GM12878 (cell line): ENCODE data around the gene DENND1A. TPM values are rescaled to one million over a fixed set of nuclear protein-coding genes. Genes with fewer than 3 reads are reported as not detected.

Experiments
- ATAC-seq: fragments of 200-7000 bp; cut with Tn5 transposase; 3 replicates; pipeline ENCODE4 v1.9.1; 2020; ENCODE audit warnings: mild to moderate bottlenecking, moderate library complexity
- BruUV-seq: library from RNA; stranded (reverse); fragments of 400-500 nt; replicated peaks from 2 replicates; lab custom pipeline; 2021; lab: Mats Ljungman, UMichigan
- CTCF ChIA-PET: fragments of 300-600 bp; sonication (Branson Sonifier 250); formaldehyde crosslinking; extraction: SDS; loops from one replicate; lab custom pipeline; 2021; ENCODE audit warnings: inconsistent platforms; lab: Yijun Ruan, JAX
- POLR2A ChIA-PET: fragments of 350-600 bp; formaldehyde crosslinking; extraction: SDS; loops from one replicate; lab custom pipeline; 2021; ENCODE audit warnings: inconsistent platforms; lab: Charles Lee
- RAD21 ChIA-PET: fragments of 300-600 bp; sonication (Branson Sonifier 250); formaldehyde crosslinking; loops from one replicate; lab custom pipeline; 2023; ENCODE audit warnings: antibody characterized with exemption; ENCODE audit not compliant: unreplicated experiment; lab: Charles Lee
- SMC1A ChIA-PET: fragments of 300-600 bp; sonication (Branson Sonifier 250); formaldehyde crosslinking; loops from one replicate; lab custom pipeline; 2023; ENCODE audit not compliant: unreplicated experiment, uncharacterized antibody; lab: Charles Lee
- DNase-seq: peaks from one replicate; pipeline ENCODE4 v3.0.0-alpha.2; 2011; ENCODE audit warnings: low read depth, low spot score
- FAIRE-seq: peaks from 3 replicates; lab custom pipeline; 2011; peaks lifted over from hg19 to GRCh38; lab: Jason Lieb, UNC
- H2AFZ ChIP-seq: 2 replicates; pipeline ENCODE4 v1.6.0; 2011; ENCODE audit warnings: low read depth, low read length, control low read depth; ENCODE audit not compliant: control insufficient read depth
- H3K27ac ChIP-seq: 2 replicates; pipeline ENCODE4 v1.5.1; 2011; ENCODE audit warnings: control low read depth; ENCODE audit not compliant: control insufficient read depth, insufficient read depth
- H3K27me3 ChIP-seq, 2 experiments: replicated peaks in 1 of 2; 2 replicates each; pipeline versions ENCODE4 v1.6.0 to v1.6.1; 2011; ENCODE audit warnings: low read length in 1 of 2; ENCODE audit not compliant: control insufficient read depth in 2 of 2, insufficient read depth in 2 of 2
- H3K36me3 ChIP-seq, 2 experiments: 2 replicates each; pipeline ENCODE4 v1.5.1; 2011; ENCODE audit warnings: low read length in 1 of 2; ENCODE audit not compliant: control insufficient read depth in 2 of 2, insufficient read depth in 2 of 2
- H3K4me1 ChIP-seq: 2 replicates; pipeline ENCODE4 v1.6.1; 2011; ENCODE audit warnings: mild to moderate bottlenecking, low read length, moderate library complexity, mixed read lengths; ENCODE audit not compliant: control insufficient read depth, insufficient read depth
- H3K4me2 ChIP-seq: 2 replicates; pipeline ENCODE4 v1.6.0; 2011; ENCODE audit warnings: control low read depth; ENCODE audit not compliant: control insufficient read depth, insufficient read depth
- H3K4me3 ChIP-seq: fragments of 200-600 bp; sonication (generic); 2 replicates; pipeline ENCODE4 v1.5.1; 2016
- H3K79me2 ChIP-seq: 2 replicates; pipeline ENCODE4 v1.6.0; 2011; ENCODE audit warnings: low read length; ENCODE audit not compliant: control insufficient read depth, insufficient read depth
- H3K9ac ChIP-seq: 2 replicates; pipeline ENCODE4 v1.8.0; 2011; ENCODE audit warnings: low read length, control low read depth, mixed read lengths; ENCODE audit not compliant: control insufficient read depth, insufficient read depth
- H3K9me3 ChIP-seq: replicated peaks from 3 replicates; pipeline ENCODE4 v1.5.1; 2011; ENCODE audit warnings: mild to moderate bottlenecking, low read length; ENCODE audit not compliant: control insufficient read depth, insufficient read depth
- H4K20me1 ChIP-seq: 2 replicates; pipeline ENCODE4 v1.6.0; 2011; ENCODE audit not compliant: control insufficient read depth, insufficient read depth
- CBFB ChIP-seq: IDR thresholded peaks from 2 replicates; pipeline ENCODE4 v1.6.1; 2016; ENCODE audit warnings: antibody characterized with exemption, low read depth
- PML ChIP-seq: IDR thresholded peaks from 2 replicates; pipeline ENCODE4 v1.6.1; 2012; ENCODE audit warnings: low read length, inconsistent platforms
- REST ChIP-seq: IDR thresholded peaks from 2 replicates; pipeline ENCODE4 v1.6.1; 2012; ENCODE audit warnings: mild to moderate bottlenecking, low read depth, low read length
- TCF7 ChIP-seq: IDR thresholded peaks from 2 replicates; pipeline ENCODE4 v1.6.1; 2014; ENCODE audit warnings: antibody characterized with exemption, borderline replicate concordance
- WGBS: methylation state at CpG from one replicate; pipeline ENCODE4 v1.1.6; 2016; ENCODE audit warnings: low lambda C conversion rate; ENCODE audit not compliant: insufficient replicate concordance, insufficient coverage; ENCODE audit errors: missing lambda C conversion rate; 5-methylcytosine and 5-hydroxymethylcytosine counted together
- in situ Hi-C: fragments of 300-500 bp; cut with MboI; formaldehyde crosslinking; loops from 9 replicates; pipeline ENCODE4 v1.14.3; 2018; ENCODE audit warnings: mixed read lengths
- intact Hi-C: fragments of 100-400 bp; cut with micrococcal nuclease; formaldehyde crosslinking; loops from one replicate; pipeline ENCODE4 v1.14.2; 2022; ENCODE audit not compliant: unreplicated experiment
- polyA plus RNA-seq, 11 experiments: library from polyadenylated mRNA; depleted of rRNA in 4 of 11; unstranded in 6 of 11; stranded (reverse) in 5 of 11; fragments of >200 nt; fragmentation: Nextera tagmentation in 4 of 11; fragmentation: Illumina TruSeq in 1 of 11; extraction: Ambion mirVana in 4 of 11; extraction: Trizol in 1 of 11; gene quantifications; 1 replicate in 1 of 11; 2 replicates in 10 of 11; pipeline versions ENCODE4 v1.2.1 to v1.2.3, GENCODE V29; 2011 to 2016; ENCODE audit warnings: inconsistent platforms in 2 of 11, missing spikeins in 2 of 11, low read depth in 1 of 11
- total RNA-seq, 4 experiments: library from RNA; depleted of rRNA in 3 of 4; stranded (reverse); fragments of >200 nt in 3 of 4; fragmentation: Illumina TruSeq in 1 of 4; extraction: Trizol in 1 of 4; gene quantifications; 2 replicates each; pipeline versions ENCODE4 v1.2.1 to v1.2.3, GENCODE V29; 2013 to 2021
- TF ChIP-seq, protein P1 (sequence below): IDR thresholded peaks from 2 replicates; pipeline ENCODE4 v1.6.1; 2012; ENCODE audit warnings: low read depth, low read length, improper control_type of control experiment

DENND1A gene
- total and polyA plus RNA-seq, 10 of the 15 experiments (the other 5 are each of a cell fraction or from before 2014, with no cell fraction given) = 14.1 to 48.6 (median 35.2) TPM

DNA sequence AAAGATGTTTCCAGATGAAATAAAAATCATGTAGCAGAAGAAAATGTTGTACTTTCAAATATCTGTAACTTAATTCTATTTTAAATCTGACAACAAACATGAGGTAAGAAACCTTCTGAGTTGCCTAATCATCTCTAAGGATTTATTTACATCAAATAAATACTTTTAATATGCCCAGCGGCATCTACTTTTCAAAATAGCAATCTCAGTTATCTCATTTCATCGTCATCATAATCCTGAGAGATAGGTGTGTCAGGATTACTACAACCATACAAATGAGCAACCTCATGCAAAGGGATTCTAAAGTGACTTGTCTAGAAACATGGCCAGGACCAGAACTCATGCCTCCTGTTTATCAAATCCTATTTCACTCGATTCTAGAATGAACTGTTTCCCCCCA lies 49.5 kb downstream of the DENND1A start (continued):
- TF ChIP-seq REST = no peak
- TF ChIP-seq TCF7 = no peak

DNA sequence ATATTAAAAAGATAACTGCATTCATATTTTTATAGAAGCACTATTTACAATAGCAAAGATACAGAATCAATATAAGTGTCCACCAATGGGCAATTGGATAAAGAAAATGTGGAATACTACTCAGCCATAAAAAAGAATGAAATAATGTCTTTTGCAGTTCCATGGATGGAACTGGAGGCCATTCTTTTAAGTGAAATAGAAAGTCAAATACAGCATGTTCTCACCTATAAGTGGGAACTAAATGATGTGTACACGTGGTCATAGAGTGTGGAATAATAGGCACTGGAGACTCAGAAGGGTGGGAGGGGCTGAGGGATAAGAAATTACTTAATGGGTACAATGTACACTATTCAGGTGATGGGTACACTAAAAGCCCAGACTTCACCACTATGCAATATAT lies 53.2 kb downstream of the DENND1A start:
- Histone ChIP-seq H3K27me3 (no peaks in the 10 kb centered on the region), H3K4me1 (peaks cover 3% of the 10 kb centered on the region), H3K9ac (no peak overlapping the region), H3K27ac (no peak overlapping the region), H2AFZ (no peak overlapping the region), H3K79me2 (peaks cover 5% of the 10 kb centered on the region)
- SMC1A ChIA-PET = no interaction called here
- in situ Hi-C loops = no loop called here
- DNase-seq = no peak
- RAD21 ChIA-PET = no interaction called here
- TF ChIP-seq, protein P1, sequence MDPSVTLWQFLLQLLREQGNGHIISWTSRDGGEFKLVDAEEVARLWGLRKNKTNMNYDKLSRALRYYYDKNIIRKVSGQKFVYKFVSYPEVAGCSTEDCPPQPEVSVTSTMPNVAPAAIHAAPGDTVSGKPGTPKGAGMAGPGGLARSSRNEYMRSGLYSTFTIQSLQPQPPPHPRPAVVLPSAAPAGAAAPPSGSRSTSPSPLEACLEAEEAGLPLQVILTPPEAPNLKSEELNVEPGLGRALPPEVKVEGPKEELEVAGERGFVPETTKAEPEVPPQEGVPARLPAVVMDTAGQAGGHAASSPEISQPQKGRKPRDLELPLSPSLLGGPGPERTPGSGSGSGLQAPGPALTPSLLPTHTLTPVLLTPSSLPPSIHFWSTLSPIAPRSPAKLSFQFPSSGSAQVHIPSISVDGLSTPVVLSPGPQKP = no peak
- TF ChIP-seq PML (no peak), CBFB (no peak)
- TF ChIP-seq, all 136 proteins: peak for 0
- H3K4me3 ChIP-seq = no peak overlapping the region
- no peak overlapping the region for H3K4me2 ChIP-seq
- H3K36me3 ChIP-seq = peaks cover 3 to 7% of the 10 kb centered on the region in 2 experiments
- WGBS = 94% methylated on average over 1 of the region's 1 CpG
- no peak for ATAC-seq
- POLR2A ChIA-PET = no interaction called here
- no peak for FAIRE-seq
- CTCF ChIA-PET = no interaction called here
- H3K9me3 ChIP-seq = no peaks in the 10 kb centered on the region; the same call in 2 of the 3 replicates
- H4K20me1 ChIP-seq = no peaks in the 10 kb centered on the region
- BruUV-seq = no TSS peak
- intact Hi-C loops = no loop called here
